ENCODE results near the gene F13B.
"Not testable (repeated sequence)": the region's sequence is repeated elsewhere in the genome, so short reads cannot be mapped to it uniquely, and the experiment has no call there.

Gene F13B

GRCh38 chr1:197041486-197042353 is 25.3 kb downstream of the F13B start:
- no peak for DNase-seq

GRCh38 chr1:197036861-197037260 is 30.2 kb downstream of the F13B start:
- no peak for DNase-seq

GRCh38 chr1:197034631-197035339 is 32.3 kb downstream of the F13B start:
- DNase-seq, result not testable (repeated sequence)

GRCh38 chr1:197029749-197030148 is 37.3 kb downstream of the F13B start:
- DNase-seq, result no peak

- DNase-seq, result no peak
Observed at GRCh38 chr1:197027359-197027758, 39.7 kb downstream of the F13B start.

GRCh38 chr1:197024460-197024859 is 42.6 kb downstream of the F13B start:
- DNase-seq, result no peak

GRCh38 chr1:197021716-197022115 is 45.3 kb downstream of the F13B start:
- no peak for DNase-seq

GRCh38 chr1:197017558-197018146 is 49.4 kb downstream of the F13B start:
- no peak for DNase-seq

GRCh38 chr1:197016751-197017150 is 50.3 kb downstream of the F13B start:
- DNase-seq, result no peak

GRCh38 chr1:197013234-197013633 is 53.8 kb downstream of the F13B start:
- no peak for DNase-seq

- DNase-seq, result no peak
Observed at GRCh38 chr1:197011614-197012013, 55.4 kb downstream of the F13B start.

GRCh38 chr1:197008861-197009260 is 58.2 kb downstream of the F13B start:
- DNase-seq, result no peak

GRCh38 chr1:197003132-197003531 is 63.9 kb downstream of the F13B start:
- no peak for DNase-seq

GRCh38 chr1:197001828-197002227 is 65.2 kb downstream of the F13B start:
- no peak for DNase-seq

- no peak for DNase-seq
Observed at GRCh38 chr1:196997423-196997822, 69.6 kb downstream of the F13B start.

- no peak for DNase-seq
Observed at GRCh38 chr1:196993916-196994315, 73.1 kb downstream of the F13B start.

GRCh38 chr1:196991919-196992651 is 75.0 kb downstream of the F13B start:
- not testable (repeated sequence) for DNase-seq
